HEK293 (cell line): Measurements from ENCODE around the gene CDK12.

ENCODE experiments used
- BCL11B ChIP-seq: fragments of 450-650 bp; formaldehyde crosslinking; IDR thresholded peaks from 2 replicates; pipeline ENCODE4 v1.5.1; 2016; ENCODE audit warnings: low read depth, missing biosample characterization, missing genetic modification characterization
- GLIS1 ChIP-seq: fragments of 450-650 bp; formaldehyde crosslinking; IDR thresholded peaks from 2 replicates; pipeline ENCODE4 v1.5.1; 2016; ENCODE audit warnings: missing biosample characterization, missing genetic modification characterization
- KLF1 ChIP-seq: fragments of 450-650 bp; formaldehyde crosslinking; IDR thresholded peaks from 2 replicates; pipeline ENCODE4 v1.5.1; 2016; ENCODE audit warnings: missing biosample characterization, missing genetic modification characterization
- SALL2 ChIP-seq: fragments of 450-650 bp; formaldehyde crosslinking; IDR thresholded peaks from 2 replicates; pipeline ENCODE4 v1.5.0; 2017; ENCODE audit warnings: missing biosample characterization, mild to moderate bottlenecking, missing genetic modification characterization, borderline replicate concordance
- ZBTB8A ChIP-seq: fragments of 450-650 bp; formaldehyde crosslinking; IDR thresholded peaks from 2 replicates; pipeline ENCODE4 v1.5.1; 2016; ENCODE audit warnings: missing biosample characterization, missing genetic modification characterization
- ZFHX2 ChIP-seq: fragments of 450-650 bp; formaldehyde crosslinking; conservative IDR thresholded peaks from 2 replicates; pipeline ENCODE4 v1.5.1; 2016; ENCODE audit warnings: missing biosample characterization, missing genetic modification characterization
- ZFP69B ChIP-seq: fragments of 450-650 bp; formaldehyde crosslinking; IDR thresholded peaks from 2 replicates; pipeline ENCODE4 v1.5.1; 2016; ENCODE audit warnings: missing biosample characterization, missing genetic modification characterization
- ZIC2 ChIP-seq: fragments of 450-650 bp; formaldehyde crosslinking; IDR thresholded peaks from 2 replicates; pipeline ENCODE4 v1.5.1; 2016; ENCODE audit warnings: missing biosample characterization, missing genetic modification characterization
- ZNF10 ChIP-seq: fragments of 450-650 bp; formaldehyde crosslinking; IDR thresholded peaks from 2 replicates; pipeline ENCODE4 v1.5.1; 2017; ENCODE audit warnings: missing biosample characterization, missing genetic modification characterization
- ZNF16 ChIP-seq: fragments of 450-650 bp; formaldehyde crosslinking; IDR thresholded peaks from 2 replicates; pipeline ENCODE4 v1.5.1; 2016; ENCODE audit warnings: low read depth, missing biosample characterization, missing genetic modification characterization
- ZNF561 ChIP-seq: fragments of 450-650 bp; IDR thresholded peaks from 2 replicates; pipeline ENCODE4 v1.5.1; 2018; ENCODE audit warnings: missing biosample characterization, missing genetic modification characterization, borderline replicate concordance
- ZSCAN23 ChIP-seq: fragments of 450-650 bp; formaldehyde crosslinking; IDR thresholded peaks from 2 replicates; pipeline ENCODE4 v1.5.1; 2016; ENCODE audit warnings: missing biosample characterization, missing genetic modification characterization
- TF ChIP-seq, protein P1 (sequence below): fragments of 450-650 bp; IDR thresholded peaks from 2 replicates; pipeline ENCODE4 v1.5.1; 2018; ENCODE audit warnings: missing biosample characterization, mild to moderate bottlenecking, missing genetic modification characterization
- TF ChIP-seq, protein P2 (sequence below): fragments of 450-650 bp; formaldehyde crosslinking; IDR thresholded peaks from 2 replicates; pipeline ENCODE4 v1.5.0; 2017; ENCODE audit warnings: missing biosample characterization, missing genetic modification characterization, borderline replicate concordance
- TF ChIP-seq, protein P3 (sequence below): fragments of 450-650 bp; formaldehyde crosslinking; IDR thresholded peaks from 2 replicates; pipeline ENCODE4 v1.5.1; 2017; ENCODE audit warnings: missing biosample characterization, missing genetic modification characterization
- TF ChIP-seq, protein P4 (sequence below): fragments of 450-650 bp; formaldehyde crosslinking; IDR thresholded peaks from 2 replicates; pipeline ENCODE4 v1.5.1; 2016; ENCODE audit warnings: missing biosample characterization, missing genetic modification characterization
- TF ChIP-seq, protein P5 (sequence below): fragments of 450-650 bp; formaldehyde crosslinking; IDR thresholded peaks from 2 replicates; pipeline ENCODE4 v1.5.1; 2016; ENCODE audit warnings: missing biosample characterization, missing genetic modification characterization
- TF ChIP-seq, protein P6 (sequence below): fragments of 450-650 bp; formaldehyde crosslinking; IDR thresholded peaks from 2 replicates; pipeline ENCODE4 v1.5.1; 2016; ENCODE audit warnings: missing biosample characterization, missing genetic modification characterization
- TF ChIP-seq, protein P7 (sequence below): fragments of 450-650 bp; formaldehyde crosslinking; IDR thresholded peaks from 2 replicates; pipeline ENCODE4 v1.5.1; 2016; ENCODE audit warnings: missing biosample characterization, missing genetic modification characterization
- TF ChIP-seq, protein P8 (sequence below): fragments of 450-650 bp; formaldehyde crosslinking; IDR thresholded peaks from 2 replicates; pipeline ENCODE4 v1.5.1; 2016; ENCODE audit warnings: missing biosample characterization, missing genetic modification characterization
- TF ChIP-seq, protein P9 (sequence below): fragments of 450-650 bp; formaldehyde crosslinking; IDR thresholded peaks from 2 replicates; pipeline ENCODE4 v1.5.1; 2017; ENCODE audit warnings: missing biosample characterization, mild to moderate bottlenecking, missing genetic modification characterization, moderate library complexity
- TF ChIP-seq, protein P10 (sequence below): fragments of 450-650 bp; formaldehyde crosslinking; IDR thresholded peaks from 2 replicates; pipeline ENCODE4 v1.5.1; 2016; ENCODE audit warnings: missing biosample characterization, missing genetic modification characterization

The CDK12 gene

DNA sequence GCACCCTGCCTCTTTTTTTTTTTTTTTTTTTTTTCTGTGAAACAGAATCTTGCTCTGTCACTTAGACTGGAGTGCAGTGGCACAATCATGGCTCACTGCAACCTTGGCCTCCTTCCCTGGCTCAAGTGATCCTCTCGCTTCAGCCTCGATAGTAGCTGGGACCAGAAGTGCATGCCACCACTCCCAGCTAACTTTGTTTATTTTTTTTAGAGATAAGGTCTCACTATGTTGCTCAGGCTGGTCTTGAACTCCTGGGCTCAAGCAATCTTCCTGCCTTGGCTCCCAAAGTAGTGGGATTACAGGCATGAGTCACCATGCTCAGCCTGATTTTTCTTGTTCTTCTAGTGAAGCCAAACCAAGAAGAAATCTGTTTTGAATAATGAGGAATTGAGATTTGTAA lies 25.0 kb downstream of the CDK12 start (continued):
- TF ChIP-seq, protein P1, sequence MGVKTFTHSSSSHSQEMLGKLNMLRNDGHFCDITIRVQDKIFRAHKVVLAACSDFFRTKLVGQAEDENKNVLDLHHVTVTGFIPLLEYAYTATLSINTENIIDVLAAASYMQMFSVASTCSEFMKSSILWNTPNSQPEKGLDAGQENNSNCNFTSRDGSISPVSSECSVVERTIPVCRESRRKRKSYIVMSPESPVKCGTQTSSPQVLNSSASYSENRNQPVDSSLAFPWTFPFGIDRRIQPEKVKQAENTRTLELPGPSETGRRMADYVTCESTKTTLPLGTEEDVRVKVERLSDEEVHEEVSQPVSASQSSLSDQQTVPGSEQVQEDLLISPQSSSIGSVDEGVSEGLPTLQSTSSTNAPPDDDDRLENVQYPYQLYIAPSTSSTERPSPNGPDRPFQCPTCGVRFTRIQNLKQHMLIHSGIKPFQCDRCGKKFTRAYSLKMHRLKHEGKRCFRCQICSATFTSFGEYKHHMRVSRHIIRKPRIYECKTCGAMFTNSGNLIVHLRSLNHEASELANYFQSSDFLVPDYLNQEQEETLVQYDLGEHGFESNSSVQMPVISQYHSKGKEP (tag by site-specific recombination), result peak; percentile 93
- TF ChIP-seq, protein P2, sequence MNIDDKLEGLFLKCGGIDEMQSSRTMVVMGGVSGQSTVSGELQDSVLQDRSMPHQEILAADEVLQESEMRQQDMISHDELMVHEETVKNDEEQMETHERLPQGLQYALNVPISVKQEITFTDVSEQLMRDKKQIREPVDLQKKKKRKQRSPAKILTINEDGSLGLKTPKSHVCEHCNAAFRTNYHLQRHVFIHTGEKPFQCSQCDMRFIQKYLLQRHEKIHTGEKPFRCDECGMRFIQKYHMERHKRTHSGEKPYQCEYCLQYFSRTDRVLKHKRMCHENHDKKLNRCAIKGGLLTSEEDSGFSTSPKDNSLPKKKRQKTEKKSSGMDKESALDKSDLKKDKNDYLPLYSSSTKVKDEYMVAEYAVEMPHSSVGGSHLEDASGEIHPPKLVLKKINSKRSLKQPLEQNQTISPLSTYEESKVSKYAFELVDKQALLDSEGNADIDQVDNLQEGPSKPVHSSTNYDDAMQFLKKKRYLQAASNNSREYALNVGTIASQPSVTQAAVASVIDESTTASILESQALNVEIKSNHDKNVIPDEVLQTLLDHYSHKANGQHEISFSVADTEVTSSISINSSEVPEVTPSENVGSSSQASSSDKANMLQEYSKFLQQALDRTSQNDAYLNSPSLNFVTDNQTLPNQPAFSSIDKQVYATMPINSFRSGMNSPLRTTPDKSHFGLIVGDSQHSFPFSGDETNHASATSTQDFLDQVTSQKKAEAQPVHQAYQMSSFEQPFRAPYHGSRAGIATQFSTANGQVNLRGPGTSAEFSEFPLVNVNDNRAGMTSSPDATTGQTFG (tag by site-specific recombination), result no peak
- TF ChIP-seq, protein P3, sequence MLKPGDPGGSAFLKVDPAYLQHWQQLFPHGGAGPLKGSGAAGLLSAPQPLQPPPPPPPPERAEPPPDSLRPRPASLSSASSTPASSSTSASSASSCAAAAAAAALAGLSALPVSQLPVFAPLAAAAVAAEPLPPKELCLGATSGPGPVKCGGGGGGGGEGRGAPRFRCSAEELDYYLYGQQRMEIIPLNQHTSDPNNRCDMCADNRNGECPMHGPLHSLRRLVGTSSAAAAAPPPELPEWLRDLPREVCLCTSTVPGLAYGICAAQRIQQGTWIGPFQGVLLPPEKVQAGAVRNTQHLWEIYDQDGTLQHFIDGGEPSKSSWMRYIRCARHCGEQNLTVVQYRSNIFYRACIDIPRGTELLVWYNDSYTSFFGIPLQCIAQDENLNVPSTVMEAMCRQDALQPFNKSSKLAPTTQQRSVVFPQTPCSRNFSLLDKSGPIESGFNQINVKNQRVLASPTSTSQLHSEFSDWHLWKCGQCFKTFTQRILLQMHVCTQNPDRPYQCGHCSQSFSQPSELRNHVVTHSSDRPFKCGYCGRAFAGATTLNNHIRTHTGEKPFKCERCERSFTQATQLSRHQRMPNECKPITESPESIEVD (tag by site-specific recombination), result peak; percentile 57; the same call in 1 of the 2 replicates
- TF ChIP-seq ZBTB8A (no peak), ZFHX2 (no peak), ZNF16 (tag by site-specific recombination) (0 out of 2 replicates have a peak, but pooled peaks have one; percentile 19), ZIC2 (peak; percentile 29), GLIS1 (tag by site-specific recombination) (peak; percentile 45), KLF1 (tag by site-specific recombination) (peak; percentile 81), SALL2 (tag by site-specific recombination) (no peak), BCL11B (tag by site-specific recombination) (0 out of 2 replicates have a peak, but pooled peaks have one; percentile 26), ZSCAN23 (tag by site-specific recombination) (0 out of 2 replicates have a peak, but pooled peaks have one; percentile 62), ZNF561 (peak; percentile 56; the same call in 1 of the 2 replicates), ZFP69B (tag by site-specific recombination) (peak; percentile 33; the same call in 1 of the 2 replicates), ZNF10 (tag by site-specific recombination) (no peak)
- TF ChIP-seq, protein P4, sequence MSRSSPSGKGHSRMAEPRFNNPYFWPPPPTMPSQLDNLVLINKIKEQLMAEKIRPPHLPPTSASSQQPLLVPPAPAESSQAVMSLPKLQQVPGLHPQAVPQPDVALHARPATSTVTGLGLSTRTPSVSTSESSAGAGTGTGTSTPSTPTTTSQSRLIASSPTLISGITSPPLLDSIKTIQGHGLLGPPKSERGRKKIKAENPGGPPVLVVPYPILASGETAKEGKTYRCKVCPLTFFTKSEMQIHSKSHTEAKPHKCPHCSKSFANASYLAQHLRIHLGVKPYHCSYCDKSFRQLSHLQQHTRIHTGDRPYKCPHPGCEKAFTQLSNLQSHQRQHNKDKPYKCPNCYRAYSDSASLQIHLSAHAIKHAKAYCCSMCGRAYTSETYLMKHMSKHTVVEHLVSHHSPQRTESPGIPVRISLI, result peak; percentile 76; the same call in 1 of the 2 replicates
- TF ChIP-seq, protein P5, sequence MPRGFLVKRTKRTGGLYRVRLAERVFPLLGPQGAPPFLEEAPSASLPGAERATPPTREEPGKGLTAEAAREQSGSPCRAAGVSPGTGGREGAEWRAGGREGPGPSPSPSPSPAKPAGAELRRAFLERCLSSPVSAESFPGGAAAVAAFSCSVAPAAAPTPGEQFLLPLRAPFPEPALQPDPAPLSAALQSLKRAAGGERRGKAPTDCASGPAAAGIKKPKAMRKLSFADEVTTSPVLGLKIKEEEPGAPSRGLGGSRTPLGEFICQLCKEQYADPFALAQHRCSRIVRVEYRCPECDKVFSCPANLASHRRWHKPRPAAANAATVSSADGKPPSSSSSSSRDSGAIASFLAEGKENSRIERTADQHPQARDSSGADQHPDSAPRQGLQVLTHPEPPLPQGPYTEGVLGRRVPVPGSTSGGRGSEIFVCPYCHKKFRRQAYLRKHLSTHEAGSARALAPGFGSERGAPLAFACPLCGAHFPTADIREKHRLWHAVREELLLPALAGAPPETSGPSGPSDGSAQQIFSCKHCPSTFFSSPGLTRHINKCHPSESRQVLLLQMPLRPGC (tag by site-specific recombination), result peak; percentile 99
- TF ChIP-seq, protein P6, sequence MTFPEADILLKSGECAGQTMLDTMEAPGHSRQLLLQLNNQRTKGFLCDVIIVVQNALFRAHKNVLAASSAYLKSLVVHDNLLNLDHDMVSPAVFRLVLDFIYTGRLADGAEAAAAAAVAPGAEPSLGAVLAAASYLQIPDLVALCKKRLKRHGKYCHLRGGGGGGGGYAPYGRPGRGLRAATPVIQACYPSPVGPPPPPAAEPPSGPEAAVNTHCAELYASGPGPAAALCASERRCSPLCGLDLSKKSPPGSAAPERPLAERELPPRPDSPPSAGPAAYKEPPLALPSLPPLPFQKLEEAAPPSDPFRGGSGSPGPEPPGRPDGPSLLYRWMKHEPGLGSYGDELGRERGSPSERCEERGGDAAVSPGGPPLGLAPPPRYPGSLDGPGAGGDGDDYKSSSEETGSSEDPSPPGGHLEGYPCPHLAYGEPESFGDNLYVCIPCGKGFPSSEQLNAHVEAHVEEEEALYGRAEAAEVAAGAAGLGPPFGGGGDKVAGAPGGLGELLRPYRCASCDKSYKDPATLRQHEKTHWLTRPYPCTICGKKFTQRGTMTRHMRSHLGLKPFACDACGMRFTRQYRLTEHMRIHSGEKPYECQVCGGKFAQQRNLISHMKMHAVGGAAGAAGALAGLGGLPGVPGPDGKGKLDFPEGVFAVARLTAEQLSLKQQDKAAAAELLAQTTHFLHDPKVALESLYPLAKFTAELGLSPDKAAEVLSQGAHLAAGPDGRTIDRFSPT (tag by site-specific recombination), result no peak
- TF ChIP-seq, protein P7, sequence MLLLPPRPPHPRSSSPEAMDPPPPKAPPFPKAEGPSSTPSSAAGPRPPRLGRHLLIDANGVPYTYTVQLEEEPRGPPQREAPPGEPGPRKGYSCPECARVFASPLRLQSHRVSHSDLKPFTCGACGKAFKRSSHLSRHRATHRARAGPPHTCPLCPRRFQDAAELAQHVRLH (tag by site-specific recombination), result peak; percentile 72
- TF ChIP-seq, protein P8, sequence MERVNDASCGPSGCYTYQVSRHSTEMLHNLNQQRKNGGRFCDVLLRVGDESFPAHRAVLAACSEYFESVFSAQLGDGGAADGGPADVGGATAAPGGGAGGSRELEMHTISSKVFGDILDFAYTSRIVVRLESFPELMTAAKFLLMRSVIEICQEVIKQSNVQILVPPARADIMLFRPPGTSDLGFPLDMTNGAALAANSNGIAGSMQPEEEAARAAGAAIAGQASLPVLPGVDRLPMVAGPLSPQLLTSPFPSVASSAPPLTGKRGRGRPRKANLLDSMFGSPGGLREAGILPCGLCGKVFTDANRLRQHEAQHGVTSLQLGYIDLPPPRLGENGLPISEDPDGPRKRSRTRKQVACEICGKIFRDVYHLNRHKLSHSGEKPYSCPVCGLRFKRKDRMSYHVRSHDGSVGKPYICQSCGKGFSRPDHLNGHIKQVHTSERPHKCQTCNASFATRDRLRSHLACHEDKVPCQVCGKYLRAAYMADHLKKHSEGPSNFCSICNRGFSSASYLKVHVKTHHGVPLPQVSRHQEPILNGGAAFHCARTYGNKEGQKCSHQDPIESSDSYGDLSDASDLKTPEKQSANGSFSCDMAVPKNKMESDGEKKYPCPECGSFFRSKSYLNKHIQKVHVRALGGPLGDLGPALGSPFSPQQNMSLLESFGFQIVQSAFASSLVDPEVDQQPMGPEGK, result peak; percentile 51
- TF ChIP-seq, protein P9, sequence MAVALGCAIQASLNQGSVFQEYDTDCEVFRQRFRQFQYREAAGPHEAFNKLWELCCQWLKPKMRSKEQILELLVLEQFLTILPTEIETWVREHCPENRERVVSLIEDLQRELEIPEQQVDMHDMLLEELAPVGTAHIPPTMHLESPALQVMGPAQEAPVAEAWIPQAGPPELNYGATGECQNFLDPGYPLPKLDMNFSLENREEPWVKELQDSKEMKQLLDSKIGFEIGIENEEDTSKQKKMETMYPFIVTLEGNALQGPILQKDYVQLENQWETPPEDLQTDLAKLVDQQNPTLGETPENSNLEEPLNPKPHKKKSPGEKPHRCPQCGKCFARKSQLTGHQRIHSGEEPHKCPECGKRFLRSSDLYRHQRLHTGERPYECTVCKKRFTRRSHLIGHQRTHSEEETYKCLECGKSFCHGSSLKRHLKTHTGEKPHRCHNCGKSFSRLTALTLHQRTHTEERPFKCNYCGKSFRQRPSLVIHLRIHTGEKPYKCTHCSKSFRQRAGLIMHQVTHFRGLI (tag by site-specific recombination), result peak; percentile 63; the same call in 1 of the 2 replicates
- TF ChIP-seq, protein P10, sequence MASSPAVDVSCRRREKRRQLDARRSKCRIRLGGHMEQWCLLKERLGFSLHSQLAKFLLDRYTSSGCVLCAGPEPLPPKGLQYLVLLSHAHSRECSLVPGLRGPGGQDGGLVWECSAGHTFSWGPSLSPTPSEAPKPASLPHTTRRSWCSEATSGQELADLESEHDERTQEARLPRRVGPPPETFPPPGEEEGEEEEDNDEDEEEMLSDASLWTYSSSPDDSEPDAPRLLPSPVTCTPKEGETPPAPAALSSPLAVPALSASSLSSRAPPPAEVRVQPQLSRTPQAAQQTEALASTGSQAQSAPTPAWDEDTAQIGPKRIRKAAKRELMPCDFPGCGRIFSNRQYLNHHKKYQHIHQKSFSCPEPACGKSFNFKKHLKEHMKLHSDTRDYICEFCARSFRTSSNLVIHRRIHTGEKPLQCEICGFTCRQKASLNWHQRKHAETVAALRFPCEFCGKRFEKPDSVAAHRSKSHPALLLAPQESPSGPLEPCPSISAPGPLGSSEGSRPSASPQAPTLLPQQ (tag by site-specific recombination), result 0 out of 2 replicates have a peak, but pooled peaks have one; percentile 44
